Measurements from ENCODE around the gene RHEB. TPM values are rescaled to one million over a fixed set of nuclear protein-coding genes. Genes with fewer than 3 reads are reported as not detected.

RHEB gene
- total RNA-seq, 4 donors from 2014 or later = 37.1 to 82.6 (median 54.4) TPM

DNA sequence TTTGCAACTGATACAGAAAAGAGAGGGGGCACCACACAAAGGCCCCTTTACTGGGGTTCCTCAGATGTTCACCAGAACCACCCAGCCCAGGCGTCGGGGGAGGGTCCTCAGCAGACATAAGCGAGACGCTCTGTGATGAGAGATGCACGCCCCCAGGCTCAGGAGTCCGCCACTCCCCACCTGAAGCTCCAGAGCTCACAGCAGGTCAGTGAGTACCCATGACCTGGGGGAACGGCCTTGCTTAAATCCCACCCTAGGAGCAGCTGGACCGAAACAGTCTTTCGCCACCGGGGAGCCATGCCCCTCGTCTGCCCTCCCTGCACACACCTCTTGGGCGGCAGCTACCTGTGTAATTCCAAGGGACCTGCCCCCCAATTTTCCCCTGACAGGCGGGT lies 82.5 kb downstream of the RHEB start:
- Histone ChIP-seq H3K4me1 (peaks cover 6 to 40% (median 20%) of the 10 kb centered on the region in 3 donors), H3K4me3 (no peak overlapping the region), H3K27me3 (peaks cover 0 to 50% (median 2%) of the 10 kb centered on the region in 4 donors), H3K36me3 (no peaks in the 10 kb centered on the region), H3K27ac (peak overlapping the region in 3 of 4 donors; percentile 25 to 84 (median 68)), H3K9me3 (no peaks in the 10 kb centered on the region)
- DNase-seq = no peak
- intact Hi-C loops (cut with DNase I) = no loop called here
- TF ChIP-seq POLR2A (IDR thresholded peaks at IDR 0.05) = no peak
- TF ChIP-seq, protein P1, sequence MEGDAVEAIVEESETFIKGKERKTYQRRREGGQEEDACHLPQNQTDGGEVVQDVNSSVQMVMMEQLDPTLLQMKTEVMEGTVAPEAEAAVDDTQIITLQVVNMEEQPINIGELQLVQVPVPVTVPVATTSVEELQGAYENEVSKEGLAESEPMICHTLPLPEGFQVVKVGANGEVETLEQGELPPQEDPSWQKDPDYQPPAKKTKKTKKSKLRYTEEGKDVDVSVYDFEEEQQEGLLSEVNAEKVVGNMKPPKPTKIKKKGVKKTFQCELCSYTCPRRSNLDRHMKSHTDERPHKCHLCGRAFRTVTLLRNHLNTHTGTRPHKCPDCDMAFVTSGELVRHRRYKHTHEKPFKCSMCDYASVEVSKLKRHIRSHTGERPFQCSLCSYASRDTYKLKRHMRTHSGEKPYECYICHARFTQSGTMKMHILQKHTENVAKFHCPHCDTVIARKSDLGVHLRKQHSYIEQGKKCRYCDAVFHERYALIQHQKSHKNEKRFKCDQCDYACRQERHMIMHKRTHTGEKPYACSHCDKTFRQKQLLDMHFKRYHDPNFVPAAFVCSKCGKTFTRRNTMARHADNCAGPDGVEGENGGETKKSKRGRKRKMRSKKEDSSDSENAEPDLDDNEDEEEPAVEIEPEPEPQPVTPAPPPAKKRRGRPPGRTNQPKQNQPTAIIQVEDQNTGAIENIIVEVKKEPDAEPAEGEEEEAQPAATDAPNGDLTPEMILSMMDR (IDR thresholded peaks at IDR 0.05) = no peak
- WGBS, 2 donors = 76 to 90% methylated on average over 12 to 13 of the region's 13 CpGs

DNA sequence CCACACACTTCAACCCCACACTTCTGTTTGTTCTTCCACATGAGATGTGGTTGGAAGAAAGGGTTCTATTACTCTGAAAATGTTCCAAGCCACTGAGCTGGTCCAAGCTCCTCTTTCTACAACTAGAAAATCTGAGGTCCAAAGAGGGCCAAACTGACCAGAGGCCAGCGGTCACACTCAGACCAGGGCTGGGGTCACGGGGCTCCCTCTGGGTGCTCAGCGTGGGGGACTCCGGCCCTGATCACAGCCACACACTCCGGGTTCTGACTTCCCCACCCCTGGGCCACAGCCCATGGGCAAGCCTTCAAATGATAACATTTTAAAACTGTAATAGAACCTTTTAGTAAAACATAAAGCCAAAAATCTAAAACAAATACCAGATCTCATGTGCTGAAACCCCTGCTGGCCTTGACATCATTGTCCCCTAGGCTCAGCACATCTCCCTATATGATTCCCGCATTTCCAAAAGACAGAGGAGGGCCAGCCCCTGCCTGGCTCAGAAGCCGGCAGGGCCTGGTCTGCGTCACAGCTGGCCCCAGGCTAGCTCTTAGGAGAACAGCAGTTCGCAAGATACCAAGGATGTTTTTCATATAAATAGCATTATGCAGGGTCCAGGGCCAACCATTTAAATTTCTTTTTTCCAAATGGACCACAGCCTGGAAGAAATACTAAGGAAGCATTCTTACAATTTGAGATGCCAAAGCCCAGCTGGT lies 83.1 kb downstream of the RHEB start:
- no peak for DNase-seq
- TF ChIP-seq, protein P1 (IDR thresholded peaks at IDR 0.05) = no peak
- TF ChIP-seq POLR2A (IDR thresholded peaks at IDR 0.05) = no peak
- intact Hi-C loops (cut with DNase I) = no loop called here
- peaks cover 6 to 37% (median 20%) of the 10 kb centered on the region in 3 donors for H3K4me1 ChIP-seq
- H3K36me3 ChIP-seq = no peaks in the 10 kb centered on the region
- WGBS, 2 donors = 49 to 81% methylated on average over 4 to 7 of the region's 9 CpGs
- H3K27ac ChIP-seq = peak overlapping the region; percentile 41 to 84 (median 55)
- peaks cover 0 to 47% (median 2%) of the 10 kb centered on the region in 4 donors for H3K27me3 ChIP-seq
- no peak overlapping the region for H3K4me3 ChIP-seq
- H3K9me3 ChIP-seq = no peaks in the 10 kb centered on the region

DNA sequence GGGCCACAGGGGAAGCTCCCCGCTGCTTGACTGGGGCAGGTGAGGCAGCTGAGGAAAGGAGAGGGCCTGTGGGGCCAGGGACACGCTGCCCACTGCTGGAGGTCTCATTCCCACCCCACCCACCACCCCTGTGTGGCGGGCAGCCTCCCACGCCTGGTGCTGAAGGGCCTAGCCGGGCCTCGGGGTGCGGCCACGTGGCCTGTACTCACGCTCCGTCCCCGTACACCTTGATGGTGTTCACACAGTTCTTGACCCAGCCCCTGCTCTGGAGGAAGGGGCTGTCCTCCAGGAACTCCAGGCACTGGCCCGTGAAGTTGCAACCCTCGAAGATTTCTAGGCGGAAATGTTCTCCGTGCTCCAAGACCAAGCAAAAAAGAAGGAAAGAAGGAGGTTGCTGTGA lies 83.7 kb downstream of the RHEB start:
- Histone ChIP-seq H3K27ac (peak overlapping the region in 2 of 4 donors; percentile 68 to 84), H3K27me3 (peaks cover 0 to 41% (median 2%) of the 10 kb centered on the region in 4 donors), H3K9me3 (no peaks in the 10 kb centered on the region), H3K4me1 (peaks cover 6 to 31% (median 19%) of the 10 kb centered on the region in 3 donors), H3K36me3 (no peaks in the 10 kb centered on the region), H3K4me3 (no peak overlapping the region)
- intact Hi-C loops (cut with DNase I) = no loop called here
- DNase-seq = no peak
- 77 to 100% methylated on average over 3 to 7 of the region's 15 CpGs for WGBS, 2 donors
- no peak for TF ChIP-seq POLR2A (IDR thresholded peaks at IDR 0.05)
- TF ChIP-seq, protein P1 (IDR thresholded peaks at IDR 0.05) = no peak

DNA sequence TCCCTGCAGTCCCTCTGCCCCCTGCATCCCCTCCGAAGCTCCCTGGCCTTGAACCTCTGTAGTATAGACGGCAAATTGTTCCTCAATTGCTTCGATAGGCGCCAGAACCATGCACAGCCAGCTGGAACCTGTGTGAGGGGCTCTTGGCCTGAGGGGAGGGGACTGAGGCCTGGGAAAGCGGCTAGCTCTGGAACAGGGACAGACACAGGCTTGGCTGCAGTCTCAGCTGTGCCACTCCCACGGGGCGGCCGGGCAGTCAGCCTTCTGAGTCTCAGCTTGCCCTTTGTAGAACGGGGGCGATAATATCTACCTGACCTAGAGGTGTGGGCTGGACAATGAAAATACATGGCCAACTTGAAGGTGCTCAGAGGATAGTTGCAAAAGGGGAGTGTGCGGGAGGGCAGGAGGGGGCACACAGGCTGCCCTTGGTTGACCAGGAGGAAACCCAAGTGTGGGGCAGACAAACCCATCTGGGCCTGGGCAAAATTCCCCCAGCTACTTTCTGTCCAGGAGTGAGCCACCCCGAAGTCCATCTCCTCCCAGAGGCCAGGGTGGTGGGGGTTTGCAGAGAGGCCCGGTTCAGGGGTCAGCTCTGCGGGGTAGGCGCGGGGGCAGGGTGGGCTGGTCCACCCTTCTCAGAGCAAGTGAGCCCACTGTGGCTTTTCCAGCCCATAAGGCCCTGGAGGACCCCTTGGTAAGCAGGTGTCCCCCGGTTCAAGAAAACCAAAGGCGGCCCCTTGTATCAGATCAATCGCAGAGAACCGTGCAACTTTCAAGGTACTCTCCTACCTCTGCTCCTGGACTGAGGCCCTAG lies 84.4 kb downstream of the RHEB start:
- Histone ChIP-seq H3K27ac (no peak overlapping the region), H3K27me3 (peaks cover 0 to 34% (median 2%) of the 10 kb centered on the region in 4 donors), H3K4me1 (peaks cover 6 to 25% (median 12%) of the 10 kb centered on the region in 3 donors), H3K36me3 (no peaks in the 10 kb centered on the region), H3K4me3 (no peak overlapping the region), H3K9me3 (no peaks in the 10 kb centered on the region)
- DNase-seq = no peak
- 91 to 100% methylated on average over 1 to 5 of the region's 20 CpGs for WGBS, 2 donors
- TF ChIP-seq, protein P1 (IDR thresholded peaks at IDR 0.05) = no peak
- TF ChIP-seq POLR2A (IDR thresholded peaks at IDR 0.05) = no peak
- intact Hi-C loops (cut with DNase I) = no loop called here

DNA sequence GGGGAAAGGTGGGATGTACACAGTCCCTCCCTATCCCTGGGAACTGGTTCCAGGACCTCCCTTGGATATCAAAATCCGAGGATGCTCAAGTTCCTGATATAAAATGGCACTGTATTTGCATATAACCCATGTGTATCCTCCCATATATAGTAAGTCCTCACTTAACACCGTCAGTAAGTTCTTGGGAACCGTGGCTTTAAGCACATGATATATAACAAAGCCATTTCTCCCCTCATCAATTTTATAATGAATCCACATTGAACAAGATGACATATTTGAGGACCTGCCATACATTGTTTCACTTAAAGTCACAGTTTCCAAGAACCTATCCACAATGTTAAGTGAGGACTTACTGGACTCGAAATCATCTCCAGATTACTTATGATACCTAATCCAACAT lies 85.1 kb downstream of the RHEB start:
- TF ChIP-seq POLR2A (IDR thresholded peaks at IDR 0.05) = no peak
- TF ChIP-seq, protein P1 (IDR thresholded peaks at IDR 0.05) = no peak
- H3K27me3 ChIP-seq = peaks cover 0 to 27% (median 0%) of the 10 kb centered on the region in 4 donors
- no peaks in the 10 kb centered on the region for H3K9me3 ChIP-seq
- WGBS, 2 donors = 87 to 89% methylated on average over 4 of the region's 4 CpGs
- no peak overlapping the region for H3K27ac ChIP-seq
- DNase-seq = no peak
- intact Hi-C loops (cut with DNase I) = no loop called here
- peaks cover under 1 to 25% (median 4%) of the 10 kb centered on the region in 3 donors for H3K4me1 ChIP-seq
- H3K4me3 ChIP-seq = no peak overlapping the region
- H3K36me3 ChIP-seq = no peaks in the 10 kb centered on the region

Data from esophagus squamous epithelium (tissue), 5 donors.